Suppressor macrophage treated with lipopolysaccharide for 4 hours (primary cell): ENCODE results near the gene KRTCAP2.
A peak's percentile ranks its signal among the peaks of the same experiment; 100 is the strongest.
"Not testable (repeated sequence)": the region's sequence is repeated elsewhere in the genome, so short reads cannot be mapped to it uniquely, and the experiment has no call there.

Source experiments
- DNase-seq: peaks from one replicate; pipeline ENCODE4 v3.0.0-alpha.2; 2020

KRTCAP2 gene

DNA sequence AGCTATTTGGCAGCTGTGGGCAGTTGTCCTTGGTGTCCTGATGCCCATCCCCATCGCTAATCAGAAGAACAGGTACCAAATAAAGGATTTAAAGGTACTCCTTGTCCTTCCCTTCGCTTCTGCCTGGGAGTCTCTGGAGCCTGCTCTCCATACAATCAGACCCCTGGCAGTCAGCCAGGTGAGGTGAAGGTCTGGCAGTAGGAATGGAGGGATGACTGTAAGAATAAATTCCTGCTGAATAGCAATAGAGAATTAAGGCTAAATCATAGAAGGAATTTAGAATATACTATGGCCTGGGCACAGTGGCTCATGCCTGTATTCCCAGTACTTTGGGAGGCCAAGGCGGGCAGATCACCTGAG lies 25.4 kb upstream of the KRTCAP2 start:
- no peak for DNase-seq

DNA sequence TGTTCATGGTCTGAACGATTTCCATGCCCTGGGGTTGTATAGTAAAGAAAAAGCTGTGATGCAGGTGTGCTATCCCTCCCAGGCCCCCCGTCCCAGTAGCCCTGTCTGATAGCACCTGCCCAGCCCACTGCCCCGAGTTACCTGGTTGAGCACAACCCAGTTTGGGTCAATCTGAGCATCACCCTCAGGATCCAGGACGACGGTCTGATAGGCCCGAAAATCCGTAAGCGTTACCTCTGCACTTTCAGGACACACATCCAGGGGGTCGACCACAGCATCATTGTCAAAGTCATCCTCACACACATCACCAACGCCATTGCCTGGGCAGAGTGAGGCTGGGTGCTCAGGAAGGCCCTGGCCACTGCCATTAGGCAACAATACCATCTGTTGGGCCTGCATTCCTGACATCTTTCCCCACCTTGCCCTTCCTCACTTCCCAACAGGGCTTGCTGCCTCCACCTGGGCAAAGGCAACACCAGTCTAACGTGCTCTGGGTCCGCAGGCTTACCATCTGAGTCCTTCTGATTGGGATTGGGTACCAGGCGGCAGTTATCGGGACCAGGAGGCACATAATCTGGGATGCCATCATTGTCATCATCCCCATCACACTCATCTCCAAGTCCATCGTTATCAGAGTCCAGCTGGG lies 24.9 kb upstream of the KRTCAP2 start:
- no peak for DNase-seq

DNA sequence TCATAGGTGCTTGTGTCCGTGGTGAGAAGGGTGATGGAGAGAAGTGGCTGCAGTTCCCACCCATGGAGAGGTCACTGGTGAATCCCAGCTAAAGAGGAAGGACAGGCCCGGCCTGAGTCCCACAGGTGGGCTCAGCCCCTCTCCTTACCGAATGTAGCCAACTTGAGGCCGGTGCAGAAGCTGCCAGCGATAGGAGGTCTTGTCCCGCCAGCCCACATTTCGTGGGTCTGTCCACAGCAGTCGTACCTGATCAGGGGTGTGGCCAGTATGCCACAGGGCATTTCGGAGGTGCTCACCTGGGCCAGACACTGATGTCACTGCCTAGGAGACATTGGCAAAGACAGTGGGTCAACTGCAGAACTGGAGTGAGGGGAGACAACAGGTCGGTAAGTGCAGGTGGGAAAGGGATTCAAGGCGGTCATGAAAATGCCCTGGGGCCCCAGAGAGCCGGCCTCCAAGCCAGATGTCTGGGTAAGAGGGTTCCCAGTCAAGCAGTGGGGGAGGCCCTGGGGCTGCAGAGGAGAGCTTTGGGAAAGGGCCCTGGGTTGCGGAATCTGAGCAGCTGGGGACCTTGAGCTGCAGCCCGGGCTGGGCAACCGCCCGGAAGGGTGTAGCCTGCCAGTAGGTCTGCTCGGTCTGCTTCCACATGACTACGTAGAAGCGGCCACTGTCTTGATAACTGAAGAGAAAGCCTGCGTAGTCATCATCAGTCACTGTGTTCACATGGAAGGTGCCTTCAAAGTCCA lies 24.0 kb upstream of the KRTCAP2 start:
- DNase-seq, result no peak

DNA sequence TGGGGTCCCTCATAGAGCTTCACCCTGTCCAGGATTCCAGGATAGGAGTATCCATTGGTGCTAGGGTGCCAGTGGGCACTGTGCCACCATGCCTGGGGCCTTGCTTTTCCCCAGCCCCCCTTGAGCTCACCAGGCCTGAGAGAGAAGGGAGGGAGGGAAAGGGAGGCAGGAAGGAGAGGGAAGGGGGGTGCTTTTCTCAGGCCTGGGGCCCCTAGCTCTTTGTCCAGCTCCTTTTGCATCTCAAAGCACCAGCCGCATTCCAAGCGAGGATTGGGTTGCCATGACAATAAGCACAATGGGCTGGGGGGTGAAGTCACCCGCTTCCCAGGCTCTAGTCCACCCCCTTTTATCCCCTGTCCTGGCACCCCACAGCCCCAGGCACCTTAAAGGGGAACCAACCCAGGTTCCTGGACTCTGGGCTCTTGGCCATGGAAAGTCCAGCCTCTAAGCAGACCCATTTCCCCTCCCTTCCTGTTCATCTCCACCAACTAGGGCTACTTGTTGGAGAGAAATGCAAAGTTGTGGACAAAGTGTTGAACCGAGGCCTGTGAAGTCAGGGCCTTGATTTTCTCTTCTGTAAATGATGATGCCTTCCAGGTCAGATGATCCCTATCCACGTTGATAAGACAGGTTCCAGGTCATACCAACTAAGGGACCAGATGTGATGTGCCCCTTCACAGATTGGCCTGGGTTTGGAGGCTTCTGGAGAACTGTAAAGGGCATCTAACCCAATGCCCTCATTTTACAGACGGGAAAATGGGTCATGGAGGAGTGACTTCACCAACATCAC lies 23.2 kb upstream of the KRTCAP2 start:
- no peak for DNase-seq

DNA sequence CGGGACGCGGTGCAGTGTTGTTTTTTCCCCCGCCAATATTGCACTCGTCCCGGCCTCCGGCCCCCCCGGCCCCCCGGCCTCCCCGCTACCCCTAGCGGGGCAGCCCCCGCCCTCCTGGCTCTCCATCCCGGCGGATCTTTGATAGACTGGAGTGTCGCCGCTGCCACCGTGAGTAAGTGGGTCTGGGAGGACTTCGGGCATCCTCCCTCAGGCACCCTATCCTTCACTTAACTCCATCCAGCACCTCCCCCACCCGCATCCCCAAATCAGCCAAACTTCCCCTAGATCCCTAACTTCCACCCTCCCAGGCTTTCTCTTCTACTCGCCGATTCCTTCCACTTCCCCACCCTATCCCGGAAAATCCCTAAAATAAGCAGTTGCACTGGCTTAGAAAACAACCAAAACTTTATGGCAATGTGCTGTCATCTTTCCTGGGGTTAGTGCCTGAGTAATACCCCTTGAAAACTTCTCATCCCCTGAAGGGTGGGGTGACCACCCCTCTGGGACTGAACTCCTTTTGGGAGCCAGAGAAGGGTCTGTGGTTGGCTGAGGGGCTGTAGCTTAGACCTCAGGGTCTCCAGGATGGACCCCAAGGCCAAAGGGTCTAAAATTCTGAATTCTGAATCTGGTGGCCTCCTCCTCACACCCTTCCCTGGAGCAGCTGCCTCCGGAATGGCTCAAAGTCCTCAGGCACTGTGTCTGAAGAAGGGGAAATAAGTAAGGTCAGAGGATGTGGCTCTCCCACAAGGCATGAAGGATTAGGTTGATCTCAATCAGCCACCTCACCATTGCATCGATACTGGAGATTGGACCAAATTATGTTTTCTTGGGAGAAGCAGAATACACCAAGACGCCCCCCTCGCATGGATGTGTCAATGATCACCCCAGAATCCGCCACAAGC lies 22.3 kb upstream of the KRTCAP2 start:
- DNase-seq, result no peak

DNA sequence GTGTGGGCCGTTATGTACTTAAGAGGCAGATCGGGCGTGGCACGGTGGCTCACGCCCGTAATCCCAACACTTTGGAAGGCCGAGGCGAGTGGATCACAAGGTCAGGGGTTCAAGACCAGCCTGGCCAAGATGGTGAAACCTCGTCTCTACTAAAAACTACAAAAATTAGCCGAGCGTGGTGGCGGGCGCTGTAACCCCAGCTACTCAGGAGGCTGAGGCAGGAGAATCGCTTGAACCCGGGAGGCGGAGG lies 20.8 kb upstream of the KRTCAP2 start:
- not testable (repeated sequence) for DNase-seq

DNA sequence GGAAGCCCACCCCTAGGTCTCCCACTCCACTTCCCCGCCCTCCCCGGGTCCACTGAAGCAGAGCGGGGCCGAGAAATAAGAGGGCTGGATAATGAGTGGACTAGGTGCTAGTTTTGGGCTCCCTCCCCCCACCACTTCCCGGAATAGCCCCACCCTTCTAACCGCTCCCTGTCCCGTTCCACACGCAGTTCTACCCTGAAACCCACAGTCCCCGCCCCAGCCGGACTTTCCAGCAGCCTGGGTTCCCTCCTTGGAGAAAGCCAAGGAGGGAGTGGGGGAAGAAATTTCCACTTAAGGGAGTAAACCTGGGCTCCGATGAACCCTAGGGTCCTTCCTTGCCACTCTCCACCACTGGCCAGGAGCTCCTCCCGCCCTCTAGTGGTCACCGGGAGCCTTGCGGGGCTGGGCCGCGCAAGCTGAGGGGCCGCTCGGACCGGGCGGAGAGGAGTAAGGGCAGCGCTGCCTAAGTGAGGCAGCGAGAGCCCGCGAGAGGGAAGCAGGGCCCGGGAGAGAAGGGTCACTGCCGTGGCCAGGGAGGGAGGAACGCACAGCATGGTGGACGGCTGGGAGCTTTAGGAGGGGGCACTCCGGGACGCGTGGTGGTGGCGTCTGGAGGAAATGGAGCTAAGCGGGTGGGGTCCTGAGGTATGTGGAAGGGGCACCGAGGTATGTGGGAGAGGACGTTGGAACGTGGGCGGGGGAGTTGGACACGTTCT lies 20.3 kb upstream of the KRTCAP2 start:
- peak; percentile 95 for DNase-seq

DNA sequence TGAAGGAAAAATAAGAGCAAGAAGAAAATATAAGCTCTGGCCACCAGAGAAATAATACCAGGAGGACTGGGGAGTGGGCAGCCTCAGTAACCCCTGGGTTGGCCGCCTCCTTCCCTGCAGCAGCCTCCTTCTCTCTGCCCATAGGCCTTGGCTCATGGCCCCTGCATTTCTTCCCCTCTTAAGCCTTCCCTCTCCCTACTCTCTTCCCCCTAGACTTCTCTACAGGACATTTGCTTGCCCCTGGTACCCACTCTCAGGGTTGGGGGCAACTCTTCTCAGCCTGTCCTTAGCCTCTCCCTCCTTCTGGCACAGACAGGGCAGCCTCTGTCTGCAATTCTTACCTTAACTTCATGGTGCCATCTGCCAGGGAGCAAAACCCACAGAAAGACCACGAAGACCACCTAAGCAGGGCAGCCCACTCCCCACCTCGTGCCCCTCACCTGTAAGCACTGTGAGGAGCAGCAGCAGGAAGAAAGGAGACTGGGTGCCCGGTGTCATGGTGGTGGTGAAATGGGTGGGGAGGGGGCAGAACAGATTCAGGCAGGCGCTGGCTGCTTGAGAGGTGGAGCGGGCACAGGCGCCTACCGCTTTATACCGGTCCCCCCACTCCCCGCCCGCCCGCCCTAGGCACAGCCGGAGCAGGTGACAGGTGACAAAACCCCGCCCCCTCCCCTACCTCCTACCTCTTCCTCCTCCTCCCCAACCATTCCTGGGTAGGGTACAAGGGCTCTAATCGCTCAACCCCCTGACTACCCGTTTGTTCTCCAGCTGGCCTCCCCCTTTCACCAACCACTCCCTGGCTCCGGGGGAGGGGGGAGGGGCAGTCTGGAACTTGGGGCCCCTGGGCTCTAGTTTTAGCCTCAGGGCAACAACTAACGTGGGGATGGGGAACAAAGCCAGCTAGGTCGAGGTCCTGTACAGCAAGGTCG lies 19.5 kb upstream of the KRTCAP2 start:
- no peak for DNase-seq

DNA sequence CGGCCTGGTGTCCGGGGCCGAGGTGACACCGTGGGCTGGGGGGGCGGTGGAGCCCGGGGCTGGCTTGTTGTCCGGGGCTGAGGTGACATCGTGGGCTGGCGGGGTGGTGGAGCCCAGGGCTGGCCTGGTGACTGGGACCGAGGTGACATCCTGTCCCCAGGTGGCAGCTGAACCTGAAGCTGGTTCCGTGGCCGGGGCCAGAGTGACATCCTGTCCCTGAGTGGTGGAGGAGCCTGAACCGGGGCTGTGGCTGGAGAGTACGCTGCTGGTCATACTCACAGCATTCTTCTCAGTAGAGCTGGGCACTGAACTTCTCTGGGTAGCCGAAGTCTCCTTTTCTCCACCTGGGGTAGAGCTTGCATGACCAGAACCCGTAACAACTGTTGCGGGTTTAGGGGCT lies 18.8 kb upstream of the KRTCAP2 start:
- no peak for DNase-seq

DNA sequence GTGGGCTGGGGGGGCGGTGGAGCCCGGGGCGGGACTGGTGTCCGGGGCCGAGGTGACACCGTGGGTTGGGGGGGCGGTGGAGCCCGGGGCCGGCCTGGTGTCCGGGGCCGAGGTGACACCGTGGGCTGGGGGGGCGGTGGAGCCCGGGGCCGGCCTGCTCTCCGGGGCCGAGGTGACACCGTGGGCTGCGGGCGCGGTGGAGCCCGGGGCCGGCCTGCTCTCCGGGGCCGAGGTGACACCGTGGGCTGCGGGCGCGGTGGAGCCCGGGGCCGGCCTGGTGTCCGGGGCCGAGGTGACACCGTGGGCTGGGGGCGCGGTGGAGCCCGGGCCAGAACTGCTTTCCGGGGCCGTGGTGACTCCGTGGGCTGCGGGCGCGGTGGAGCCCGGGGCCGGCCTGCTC lies 16.8 kb upstream of the KRTCAP2 start:
- DNase-seq, result not testable (repeated sequence)

DNA sequence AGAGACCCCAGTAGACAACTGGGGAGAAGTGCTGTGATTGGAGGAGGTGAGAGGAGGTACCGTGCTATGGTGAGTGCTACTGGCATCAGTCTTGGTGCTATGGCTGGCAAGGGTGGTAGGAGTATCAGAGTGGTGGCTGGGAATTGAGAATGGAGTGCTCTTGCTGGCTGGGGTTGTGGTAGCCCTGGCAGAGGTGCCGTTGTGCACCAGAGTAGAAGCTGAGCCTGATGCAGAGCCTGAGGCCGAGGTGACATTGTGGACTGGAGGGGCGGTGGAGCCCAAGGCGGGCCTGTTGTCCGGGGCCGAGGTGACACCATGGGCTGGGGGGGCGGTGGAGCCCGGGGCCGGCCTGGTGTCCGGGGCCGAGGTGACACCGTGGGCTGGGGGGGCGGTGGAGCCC lies 15.2 kb upstream of the KRTCAP2 start:
- no peak for DNase-seq

DNA sequence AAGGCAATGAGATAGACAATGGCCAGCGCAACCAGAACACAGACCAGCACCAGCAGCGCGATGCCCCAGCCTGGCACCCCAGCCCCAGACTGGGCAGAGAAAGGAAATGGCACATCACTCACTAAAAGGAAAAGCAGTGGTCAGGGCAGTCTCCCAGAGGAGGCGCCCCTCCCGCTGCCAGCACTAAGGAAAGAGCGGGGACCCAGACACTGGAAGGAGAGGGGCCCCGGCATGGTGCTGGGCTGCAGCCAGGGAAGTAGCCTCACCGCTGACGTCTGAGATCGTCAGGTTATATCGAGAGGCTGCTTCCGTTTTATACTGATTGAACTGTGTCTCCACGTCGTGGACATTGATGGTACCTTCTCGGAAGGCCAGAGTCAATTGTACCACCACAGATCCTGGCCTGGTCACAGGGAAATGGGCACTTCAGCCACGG lies 14.4 kb upstream of the KRTCAP2 start:
- no peak for DNase-seq

DNA sequence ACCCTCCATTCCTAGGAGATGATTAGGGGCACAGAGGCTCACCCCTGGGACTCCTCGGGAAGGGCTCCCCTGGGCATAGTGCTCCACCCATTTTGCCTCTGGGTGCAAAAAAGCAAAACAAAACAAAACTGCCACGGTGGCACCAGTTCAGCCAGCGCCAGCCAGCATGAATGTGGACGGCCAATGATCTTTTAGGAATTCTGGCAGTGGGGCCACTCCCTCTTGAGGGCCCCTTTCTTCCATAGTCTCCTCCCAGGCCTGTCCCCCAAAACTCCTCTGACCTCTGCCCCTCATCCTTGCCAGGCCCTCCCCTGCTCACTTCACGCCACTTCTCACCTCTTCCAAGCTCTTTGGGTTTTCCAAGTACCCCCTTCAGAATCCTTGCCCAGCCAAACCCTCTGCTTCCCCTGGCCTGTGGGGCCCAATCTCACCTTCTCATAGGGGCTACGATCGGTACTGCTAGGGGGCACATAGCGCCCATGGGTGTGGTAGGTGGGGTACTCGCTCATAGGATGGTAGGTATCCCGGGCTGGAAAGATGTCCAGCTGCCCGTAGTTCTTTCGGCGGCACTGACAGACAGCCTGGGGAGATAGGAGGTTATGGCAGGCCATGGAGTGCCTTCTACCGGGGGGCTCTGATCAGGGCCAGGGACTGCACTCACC lies 13.8 kb upstream of the KRTCAP2 start:
- DNase-seq, result no peak

DNA sequence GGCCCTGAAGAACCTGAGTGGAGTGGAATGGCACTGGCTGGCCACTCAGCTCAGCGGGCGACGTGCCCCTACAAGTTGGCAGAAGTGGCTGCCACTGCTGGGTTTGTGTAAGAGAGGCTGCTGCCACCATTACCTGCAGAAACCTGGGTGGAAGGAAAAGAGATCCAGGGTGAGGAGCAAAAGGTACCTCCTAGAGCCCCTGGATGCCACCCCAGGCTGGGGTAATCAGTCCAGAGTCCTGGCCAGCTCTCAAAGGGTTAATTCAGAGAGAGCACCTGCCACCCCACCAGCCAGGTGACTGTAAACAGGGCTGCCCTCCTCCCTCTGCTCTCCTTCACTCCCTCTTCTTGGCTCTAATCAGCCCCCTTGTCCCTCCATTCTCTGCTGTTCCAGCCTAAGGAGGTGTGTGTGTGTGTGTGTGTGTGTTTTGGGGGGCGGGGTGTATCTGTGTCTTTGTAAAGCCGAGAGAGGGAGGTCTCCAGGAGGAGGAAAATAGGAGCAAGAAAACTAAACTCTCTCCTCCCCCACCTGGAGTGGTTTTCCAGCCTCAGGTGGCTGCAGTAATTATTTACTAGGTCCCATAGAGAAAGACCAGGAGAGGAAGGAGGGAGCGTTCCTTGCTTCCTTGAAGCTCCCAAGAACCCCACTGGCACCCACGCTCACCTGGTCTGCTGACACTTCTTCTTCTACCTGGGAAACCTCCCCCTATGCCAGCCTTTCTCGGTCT lies 13.1 kb upstream of the KRTCAP2 start:
- DNase-seq, result no peak

DNA sequence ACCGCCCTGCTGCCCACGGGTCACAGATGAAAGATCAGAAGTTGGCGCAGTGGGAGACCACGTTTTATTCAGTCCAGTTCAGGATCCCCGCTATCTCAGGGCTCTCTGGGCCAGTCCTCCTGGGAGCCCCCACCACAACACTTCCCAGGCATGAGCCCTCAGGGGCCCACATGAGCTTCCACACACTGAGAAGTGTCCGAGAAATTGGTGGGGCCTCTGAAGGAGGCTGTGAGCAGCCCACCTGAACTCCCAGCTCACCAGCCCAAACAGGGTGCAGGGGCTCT lies 12.6 kb upstream of the KRTCAP2 start:
- no peak for DNase-seq

DNA sequence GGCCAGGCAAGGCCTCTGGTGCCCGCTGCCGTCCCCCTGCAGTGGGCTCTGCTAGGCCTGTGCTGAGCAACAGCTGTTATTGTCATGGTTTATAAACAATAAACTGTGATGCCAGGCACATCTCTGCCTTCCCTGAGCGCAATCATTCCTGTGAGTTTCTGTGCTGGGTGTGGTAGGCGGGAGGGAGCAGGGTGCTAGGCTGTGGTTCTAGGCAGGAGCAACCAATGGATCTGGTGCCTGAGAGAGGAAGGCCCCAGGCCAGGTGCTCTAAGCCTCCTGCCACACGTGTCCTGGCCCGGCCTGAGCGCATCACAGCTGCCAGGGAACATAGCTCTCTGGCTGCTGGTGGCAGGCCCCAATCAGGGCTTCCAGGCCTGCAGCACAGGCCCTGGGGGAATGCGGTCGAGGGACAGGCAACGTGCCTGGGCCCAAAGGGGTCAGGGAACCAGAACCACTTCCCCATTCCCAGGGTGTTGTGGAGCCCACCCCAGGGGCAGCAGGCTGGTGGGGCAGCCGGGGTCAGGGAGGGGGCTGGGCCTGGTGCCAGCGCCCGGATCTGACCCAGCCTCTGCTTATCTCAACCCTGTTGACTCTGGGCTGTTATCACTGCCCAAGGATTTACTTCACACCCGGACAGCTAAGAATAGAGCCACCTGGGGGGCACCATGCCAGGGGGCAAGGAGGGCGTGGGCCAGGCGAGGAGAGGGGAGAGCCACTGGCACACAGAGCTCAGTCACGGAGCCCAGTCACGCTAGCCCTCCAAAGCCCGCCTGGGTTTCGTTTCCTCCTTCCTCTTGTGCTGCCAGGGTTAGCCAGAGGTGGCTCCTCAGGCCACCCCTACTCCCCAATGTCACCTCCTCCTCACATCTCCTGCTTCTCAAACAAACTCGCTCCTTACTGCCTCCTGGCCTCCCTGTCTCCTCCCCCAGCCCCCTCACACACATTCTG lies 12.0 kb upstream of the KRTCAP2 start:
- peak; percentile 89 for DNase-seq

DNA sequence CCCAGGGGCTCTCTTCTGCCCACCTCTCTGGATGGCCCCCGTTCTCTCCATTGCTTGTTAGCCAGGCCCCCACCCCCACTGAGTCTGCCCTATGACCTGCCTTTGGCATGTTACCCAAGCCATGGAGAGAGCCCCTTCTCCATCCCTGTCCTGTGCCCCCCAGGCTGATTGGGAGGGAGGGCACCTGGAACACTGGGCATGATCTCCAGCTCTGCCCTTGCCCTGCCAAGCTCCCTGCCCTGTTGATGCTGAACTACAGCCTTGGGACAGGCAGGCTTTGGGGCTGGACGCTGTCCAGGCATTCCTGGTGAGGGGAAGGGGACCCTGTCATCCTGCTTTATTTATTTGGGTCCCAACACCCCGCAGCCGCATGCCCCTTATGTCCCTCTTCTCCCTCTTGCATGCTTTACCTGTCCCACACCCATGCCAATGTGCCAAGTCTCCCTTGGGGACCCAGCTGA lies 11.3 kb upstream of the KRTCAP2 start:
- DNase-seq, result no peak

DNA sequence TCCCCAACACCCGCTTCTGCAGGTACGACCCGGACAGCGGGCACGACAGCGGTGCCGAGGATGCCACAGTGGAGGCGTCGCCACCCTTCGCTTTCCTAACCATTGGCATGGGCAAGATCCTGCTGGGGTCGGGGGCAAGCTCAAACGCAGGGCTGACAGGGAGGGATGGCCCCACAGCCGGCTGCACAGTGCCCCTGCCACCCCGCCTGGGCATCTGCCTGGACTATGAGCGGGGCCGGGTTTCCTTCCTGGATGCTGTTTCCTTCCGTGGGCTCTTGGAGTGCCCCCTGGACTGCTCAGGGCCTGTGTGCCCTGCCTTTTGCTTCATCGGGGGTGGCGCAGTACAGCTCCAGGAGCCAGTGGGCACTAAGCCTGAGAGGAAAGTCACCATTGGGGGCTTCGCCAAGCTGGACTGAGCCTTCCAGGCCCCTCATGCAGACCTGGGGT lies 10.7 kb upstream of the KRTCAP2 start:
- no peak for DNase-seq

DNA sequence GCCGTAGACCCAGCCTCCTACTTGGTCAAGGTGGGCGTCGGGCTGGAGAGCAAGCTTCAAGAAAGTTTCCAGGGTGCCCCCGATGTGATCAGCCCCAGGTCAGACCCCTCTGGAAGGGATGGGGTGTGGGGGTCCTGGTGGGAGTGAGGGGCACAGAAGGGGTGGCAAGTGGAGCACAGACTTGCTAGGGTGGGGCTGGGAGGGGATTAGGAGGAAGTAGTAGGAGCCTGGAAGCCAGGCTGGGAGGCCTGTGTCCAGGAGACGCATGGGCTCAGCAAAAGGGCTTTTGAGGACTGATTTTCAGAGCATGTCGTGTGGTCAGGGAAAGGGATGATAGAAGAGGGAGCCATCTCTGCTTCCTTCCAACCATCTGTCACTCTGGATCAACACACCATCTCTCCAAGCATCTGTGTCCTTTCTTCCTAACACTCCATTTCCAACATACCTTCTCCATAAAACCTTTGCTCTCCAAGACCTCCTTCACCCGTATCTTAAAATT lies 9.0 kb upstream of the KRTCAP2 start:
- no peak for DNase-seq
